GM12873 (cell line): ENCODE data around the gene CDKN2A.

Experiments used
- TF ChIP-seq, protein P1 (sequence below): IDR thresholded peaks from 2 replicates; pipeline ENCODE4 v1.5.1; 2012; ENCODE audit warnings: low read depth, mild to moderate bottlenecking, moderate library complexity, low read length, control low read depth; ENCODE audit not compliant: insufficient read depth; ENCODE audit errors: missing control alignments

Gene CDKN2A

DNA sequence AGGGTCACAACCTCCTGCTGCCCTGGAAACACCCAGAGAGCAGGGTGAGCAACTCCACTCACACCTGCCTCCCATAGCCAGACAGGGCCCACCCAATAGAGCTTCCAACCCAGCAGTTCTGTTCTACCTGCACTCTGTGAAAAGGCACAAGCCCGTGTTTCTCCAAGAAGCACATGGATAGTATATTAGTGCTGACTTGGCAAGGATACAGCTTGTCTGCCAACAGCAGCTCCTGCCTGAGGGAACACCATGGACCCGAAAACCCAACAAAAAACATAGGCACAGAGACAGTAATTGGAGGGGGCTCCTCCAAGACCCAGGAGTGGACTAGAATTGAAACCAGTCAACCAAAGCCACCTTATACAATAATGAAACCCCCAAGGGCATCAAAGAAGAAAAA is 48.6 kb downstream of the CDKN2A start:
- TF ChIP-seq, protein P1, sequence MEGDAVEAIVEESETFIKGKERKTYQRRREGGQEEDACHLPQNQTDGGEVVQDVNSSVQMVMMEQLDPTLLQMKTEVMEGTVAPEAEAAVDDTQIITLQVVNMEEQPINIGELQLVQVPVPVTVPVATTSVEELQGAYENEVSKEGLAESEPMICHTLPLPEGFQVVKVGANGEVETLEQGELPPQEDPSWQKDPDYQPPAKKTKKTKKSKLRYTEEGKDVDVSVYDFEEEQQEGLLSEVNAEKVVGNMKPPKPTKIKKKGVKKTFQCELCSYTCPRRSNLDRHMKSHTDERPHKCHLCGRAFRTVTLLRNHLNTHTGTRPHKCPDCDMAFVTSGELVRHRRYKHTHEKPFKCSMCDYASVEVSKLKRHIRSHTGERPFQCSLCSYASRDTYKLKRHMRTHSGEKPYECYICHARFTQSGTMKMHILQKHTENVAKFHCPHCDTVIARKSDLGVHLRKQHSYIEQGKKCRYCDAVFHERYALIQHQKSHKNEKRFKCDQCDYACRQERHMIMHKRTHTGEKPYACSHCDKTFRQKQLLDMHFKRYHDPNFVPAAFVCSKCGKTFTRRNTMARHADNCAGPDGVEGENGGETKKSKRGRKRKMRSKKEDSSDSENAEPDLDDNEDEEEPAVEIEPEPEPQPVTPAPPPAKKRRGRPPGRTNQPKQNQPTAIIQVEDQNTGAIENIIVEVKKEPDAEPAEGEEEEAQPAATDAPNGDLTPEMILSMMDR = no peak

DNA sequence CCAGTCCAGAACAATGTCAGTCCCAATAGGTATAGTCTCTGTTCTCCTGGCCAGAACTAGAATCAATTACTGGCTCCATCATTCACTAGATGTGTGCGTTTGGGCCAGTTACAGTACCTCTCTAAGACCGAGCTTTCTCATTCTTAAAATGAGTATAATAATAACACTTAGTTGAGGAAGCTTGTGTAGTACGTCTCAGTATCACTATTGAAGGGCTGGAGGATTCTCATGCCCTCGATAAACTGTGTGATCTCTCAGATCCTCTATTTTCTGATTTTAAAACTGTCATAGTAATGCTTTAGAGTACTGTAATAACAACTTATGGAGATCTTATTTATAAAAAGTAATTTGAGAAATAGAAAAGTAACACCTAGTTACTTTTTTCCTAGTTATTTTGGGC is 50.7 kb downstream of the CDKN2A start:
- TF ChIP-seq, protein P1 = no peak

DNA sequence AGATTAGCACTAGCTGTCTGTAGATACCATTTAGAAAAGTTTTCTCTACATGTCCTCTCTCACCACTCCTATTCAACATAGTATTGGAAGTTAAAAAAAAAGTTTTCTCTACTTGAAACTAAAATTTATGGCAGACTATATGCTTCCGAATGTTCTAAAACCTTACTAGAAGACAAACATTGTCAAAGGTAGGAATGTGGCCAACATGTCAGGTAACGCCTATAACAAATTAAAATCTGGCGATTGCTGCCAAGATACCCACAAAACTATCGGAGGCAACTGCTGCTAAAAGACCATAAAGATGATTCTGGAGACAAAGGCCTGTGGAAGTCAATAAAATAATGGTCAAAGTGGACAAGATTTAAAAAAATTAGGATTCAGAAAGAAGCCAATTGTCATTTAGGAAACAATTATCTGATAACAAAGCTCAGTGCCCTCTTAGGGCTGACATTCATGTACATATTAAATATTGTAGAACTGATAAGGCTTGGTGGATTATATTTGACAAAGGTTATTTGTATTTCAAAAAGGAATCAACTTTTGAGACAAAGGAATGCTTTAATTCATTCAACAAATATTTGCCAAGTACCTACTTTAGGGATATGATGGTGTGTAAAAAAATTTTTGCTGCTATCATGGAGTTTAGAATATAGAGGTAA is 52.7 kb downstream of the CDKN2A start:
- TF ChIP-seq, protein P1 = no peak

DNA sequence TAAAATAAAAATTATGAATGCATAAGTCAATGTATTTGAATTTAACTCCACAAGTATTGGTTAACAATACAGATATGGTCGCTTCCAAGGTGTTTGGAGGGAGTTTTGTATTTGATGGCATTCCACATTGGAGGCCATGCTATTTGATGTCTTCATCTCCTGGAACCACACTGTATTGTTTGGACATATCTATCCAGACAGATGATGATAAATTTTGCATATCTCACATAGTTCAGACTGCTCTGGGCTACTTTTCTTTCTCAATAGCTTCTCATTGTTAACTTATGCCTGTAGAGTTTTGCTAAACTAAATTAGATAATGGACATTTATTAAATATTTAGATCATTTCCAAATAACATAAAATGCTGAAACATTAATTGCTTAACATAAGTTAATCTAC is 58.0 kb downstream of the CDKN2A start:
- TF ChIP-seq, protein P1 = no peak

DNA sequence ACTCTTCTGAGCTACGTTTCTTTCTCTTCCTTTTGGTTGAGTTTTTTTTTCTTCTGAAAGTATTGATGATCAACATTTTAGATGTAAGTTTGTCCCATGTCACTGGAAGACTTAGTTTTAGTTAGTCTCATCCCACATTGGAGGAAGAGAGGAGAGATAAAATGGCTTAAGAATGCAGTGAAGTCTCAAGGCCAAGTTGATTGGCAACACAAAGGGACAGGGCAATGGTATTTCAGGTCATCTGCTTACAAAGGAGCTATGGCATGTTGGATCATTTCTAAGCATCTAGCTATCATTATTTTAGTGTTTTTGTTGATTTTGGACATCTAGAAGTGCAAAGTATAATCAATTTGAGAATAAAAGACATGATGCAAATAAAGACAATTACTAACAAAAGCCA is 58.6 kb downstream of the CDKN2A start:
- TF ChIP-seq, protein P1 = no peak

DNA sequence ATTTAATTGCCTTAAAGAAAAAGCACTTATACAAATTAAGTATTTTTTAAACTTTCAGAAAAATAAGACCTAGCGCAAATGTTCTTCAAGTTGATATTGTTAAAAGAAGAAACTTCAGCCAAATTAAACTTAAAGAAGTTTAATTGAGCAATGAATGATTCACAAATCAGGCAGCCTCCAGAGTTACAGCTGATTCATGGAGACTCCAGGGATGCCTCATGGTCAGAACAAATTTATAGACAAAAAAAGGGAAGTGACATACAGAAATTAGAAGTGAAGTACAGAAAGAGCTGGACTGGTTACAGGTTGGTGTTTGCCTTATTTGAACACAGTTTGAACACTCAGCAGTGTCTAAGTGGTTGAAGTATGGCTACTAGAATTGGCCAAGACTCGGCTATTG is 60.3 kb downstream of the CDKN2A start:
- TF ChIP-seq, protein P1 = no peak

DNA sequence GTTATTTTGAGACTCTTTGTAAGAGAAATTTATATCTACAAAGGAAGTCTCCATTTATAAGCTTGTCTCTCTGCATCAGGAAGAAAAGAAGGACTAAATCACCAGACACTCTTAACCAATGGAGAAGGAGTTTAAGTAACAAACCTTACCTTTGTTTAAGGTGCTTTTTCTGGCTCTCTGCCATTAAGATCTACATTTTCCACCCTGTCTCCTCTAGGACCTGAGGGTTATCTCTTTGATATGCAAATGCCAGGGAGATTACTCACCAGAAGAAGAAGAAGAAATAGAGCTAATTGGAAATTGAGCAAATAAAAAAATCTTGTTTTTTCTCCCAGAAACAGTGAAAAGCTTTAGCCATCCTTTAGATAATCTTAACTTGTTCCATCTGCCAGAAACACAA is 60.9 kb downstream of the CDKN2A start:
- TF ChIP-seq, protein P1 = no peak
